Breast epithelium (tissue), 4 donors: ENCODE data around the gene DST. TPM values are rescaled to one million over a fixed set of nuclear protein-coding genes. Genes with fewer than 3 reads are reported as not detected.

Source experiments
- DNase-seq, 2 donors: peaks; one replicate each; pipeline ENCODE4 v3.0.0-alpha.2; 2019; ENCODE audit warnings: low spot score in 2 of 2
- H3K27ac ChIP-seq, 2 donors: fragments of 200-600 bp; sonication (generic) in 1 of 2; one replicate each; pipeline ENCODE4 v1.5.1; 2016 to 2019; ENCODE audit warnings: mild to moderate bottlenecking in 1 of 2
- H3K27me3 ChIP-seq, 2 donors: fragments of 200-600 bp; sonication (generic) in 1 of 2; one replicate each; pipeline versions ENCODE4 v1.5.1 to v1.6.0; 2017 to 2019; ENCODE audit warnings: control low read depth in 1 of 2, mild to moderate bottlenecking in 1 of 2
- H3K36me3 ChIP-seq: fragments of 200-600 bp; one replicate; pipeline ENCODE4 v1.5.1; 2019
- H3K4me1 ChIP-seq, 2 donors: fragments of 200-600 bp; sonication (generic); one replicate each; pipeline ENCODE4 v1.5.1; 2016 to 2019; ENCODE audit warnings: control low read depth in 1 of 2
- H3K4me3 ChIP-seq, 3 donors: fragments of 200-600 bp; sonication (generic); 1 replicate in 2 of 3; 2 replicates in 1 of 3; pipeline ENCODE4 v1.5.1; 2016 to 2019; ENCODE audit warnings: mild to moderate bottlenecking in 3 of 3, moderate library complexity in 2 of 3
- H3K9me3 ChIP-seq, 2 donors: fragments of 200-600 bp; sonication (generic) in 1 of 2; one replicate each; pipeline ENCODE4 v1.5.1; 2016 to 2019; ENCODE audit warnings: control low read depth in 1 of 2
- POLR2A ChIP-seq: fragments of 450-650 bp; IDR thresholded peaks from one replicate; pipeline ENCODE4 v1.6.1; 2016; ENCODE audit warnings: antibody characterized with exemption, mild to moderate bottlenecking, moderate library complexity
- POLR2AphosphoS5 ChIP-seq, 3 donors: sonication (generic); formaldehyde crosslinking; IDR thresholded peaks; one replicate each; pipeline ENCODE4 v1.6.1; 2017; ENCODE audit warnings: antibody characterized with exemption in 3 of 3
- intact Hi-C: fragments of 100-400 bp; cut with DNase I; formaldehyde crosslinking; loops from one replicate; pipeline ENCODE4 v1.15.1; 2023; ENCODE audit warnings: low total_unique reads
- total RNA-seq, 3 donors: library from RNA; depleted of rRNA; stranded (reverse); fragments of >200 nt; gene quantifications; one replicate each; pipeline ENCODE4 v1.1.0, GENCODE V29; 2016
- TF ChIP-seq, protein P1 (sequence below), 3 donors: fragments of 450-650 bp; IDR thresholded peaks; one replicate each; pipeline ENCODE4 v1.5.1; 2016 to 2017; ENCODE audit warnings: antibody characterized with exemption in 3 of 3, mild to moderate bottlenecking in 3 of 3, moderate library complexity in 3 of 3

The DST gene
- total RNA-seq, 3 donors from 2014 or later, result 272 to 1,354 (median 700) TPM

DNA sequence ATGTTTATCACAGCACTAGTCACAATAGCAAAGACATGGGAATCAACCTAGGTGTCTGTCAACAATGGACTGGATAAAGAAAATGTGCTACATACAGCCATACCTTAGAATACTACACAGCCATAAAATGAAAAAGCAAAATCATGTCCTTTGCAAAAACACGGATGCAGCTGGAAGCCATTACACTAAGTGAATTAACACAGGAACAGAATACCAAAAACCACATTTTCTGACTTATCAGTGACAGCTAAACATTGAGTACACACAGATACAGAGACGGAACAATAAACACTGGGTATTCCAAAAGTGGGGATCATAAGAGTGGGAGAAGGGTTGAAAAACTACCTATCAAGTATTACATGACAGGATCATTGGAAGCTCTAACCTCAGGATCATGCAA lies 43.3 kb upstream of the DST start:
- Histone ChIP-seq H3K4me3 (no peak overlapping the region), H3K36me3 (no peaks in the 10 kb centered on the region), H3K4me1 (no peaks in the 10 kb centered on the region), H3K9me3 (no peaks in the 10 kb centered on the region), H3K27me3 (no peaks in the 10 kb centered on the region), H3K27ac (peak overlapping the region in 1 of 2 donors; percentile 82)
- intact Hi-C loops, result no loop called here
- no peak for TF ChIP-seq POLR2A
- TF ChIP-seq, protein P1, sequence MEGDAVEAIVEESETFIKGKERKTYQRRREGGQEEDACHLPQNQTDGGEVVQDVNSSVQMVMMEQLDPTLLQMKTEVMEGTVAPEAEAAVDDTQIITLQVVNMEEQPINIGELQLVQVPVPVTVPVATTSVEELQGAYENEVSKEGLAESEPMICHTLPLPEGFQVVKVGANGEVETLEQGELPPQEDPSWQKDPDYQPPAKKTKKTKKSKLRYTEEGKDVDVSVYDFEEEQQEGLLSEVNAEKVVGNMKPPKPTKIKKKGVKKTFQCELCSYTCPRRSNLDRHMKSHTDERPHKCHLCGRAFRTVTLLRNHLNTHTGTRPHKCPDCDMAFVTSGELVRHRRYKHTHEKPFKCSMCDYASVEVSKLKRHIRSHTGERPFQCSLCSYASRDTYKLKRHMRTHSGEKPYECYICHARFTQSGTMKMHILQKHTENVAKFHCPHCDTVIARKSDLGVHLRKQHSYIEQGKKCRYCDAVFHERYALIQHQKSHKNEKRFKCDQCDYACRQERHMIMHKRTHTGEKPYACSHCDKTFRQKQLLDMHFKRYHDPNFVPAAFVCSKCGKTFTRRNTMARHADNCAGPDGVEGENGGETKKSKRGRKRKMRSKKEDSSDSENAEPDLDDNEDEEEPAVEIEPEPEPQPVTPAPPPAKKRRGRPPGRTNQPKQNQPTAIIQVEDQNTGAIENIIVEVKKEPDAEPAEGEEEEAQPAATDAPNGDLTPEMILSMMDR (IDR thresholded peaks at IDR 0.05), result no peak
- TF ChIP-seq POLR2AphosphoS5 (IDR thresholded peaks at IDR 0.05), result no peak
- DNase-seq, result no peak

DNA sequence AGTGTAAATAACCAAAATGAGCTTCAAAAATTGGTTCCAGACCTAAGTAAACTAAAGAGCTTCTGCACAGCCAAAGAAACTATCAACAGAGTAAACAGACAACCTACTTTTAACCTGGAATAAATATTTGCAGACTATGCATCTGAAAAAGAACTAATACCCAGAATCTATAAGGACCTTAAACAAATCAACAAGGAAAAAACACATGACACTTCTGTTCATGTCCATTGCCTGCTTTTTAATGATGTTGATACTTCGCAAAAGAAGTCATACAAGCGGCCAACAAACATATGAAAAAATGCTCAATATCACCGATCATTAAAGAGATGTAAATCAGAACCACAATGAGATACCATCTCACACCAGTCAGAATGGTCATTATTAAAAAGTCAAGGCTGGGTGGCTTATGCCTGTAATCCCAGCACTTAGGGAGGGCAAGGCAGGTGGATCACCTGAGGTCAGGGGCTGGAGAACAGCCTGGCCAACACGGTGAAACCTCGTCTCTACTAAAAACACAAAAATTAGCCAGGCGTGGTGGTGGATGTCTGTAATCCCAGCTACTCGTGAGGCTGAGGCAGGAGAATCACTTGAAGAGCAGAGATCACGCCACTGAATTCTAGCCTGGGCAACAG lies 42.5 kb upstream of the DST start:
- H3K27ac ChIP-seq, result peak overlapping the region; percentile 79 to 82
- H3K9me3 ChIP-seq, result no peaks in the 10 kb centered on the region
- H3K4me1 ChIP-seq, result no peaks in the 10 kb centered on the region
- DNase-seq, result no peak
- TF ChIP-seq POLR2AphosphoS5 (IDR thresholded peaks at IDR 0.05), result no peak
- no peak for TF ChIP-seq POLR2A
- TF ChIP-seq, protein P1 (IDR thresholded peaks at IDR 0.05), result no peak
- no peaks in the 10 kb centered on the region for H3K27me3 ChIP-seq
- H3K4me3 ChIP-seq, result no peak overlapping the region
- no peaks in the 10 kb centered on the region for H3K36me3 ChIP-seq
- intact Hi-C loops, result no loop called here

DNA sequence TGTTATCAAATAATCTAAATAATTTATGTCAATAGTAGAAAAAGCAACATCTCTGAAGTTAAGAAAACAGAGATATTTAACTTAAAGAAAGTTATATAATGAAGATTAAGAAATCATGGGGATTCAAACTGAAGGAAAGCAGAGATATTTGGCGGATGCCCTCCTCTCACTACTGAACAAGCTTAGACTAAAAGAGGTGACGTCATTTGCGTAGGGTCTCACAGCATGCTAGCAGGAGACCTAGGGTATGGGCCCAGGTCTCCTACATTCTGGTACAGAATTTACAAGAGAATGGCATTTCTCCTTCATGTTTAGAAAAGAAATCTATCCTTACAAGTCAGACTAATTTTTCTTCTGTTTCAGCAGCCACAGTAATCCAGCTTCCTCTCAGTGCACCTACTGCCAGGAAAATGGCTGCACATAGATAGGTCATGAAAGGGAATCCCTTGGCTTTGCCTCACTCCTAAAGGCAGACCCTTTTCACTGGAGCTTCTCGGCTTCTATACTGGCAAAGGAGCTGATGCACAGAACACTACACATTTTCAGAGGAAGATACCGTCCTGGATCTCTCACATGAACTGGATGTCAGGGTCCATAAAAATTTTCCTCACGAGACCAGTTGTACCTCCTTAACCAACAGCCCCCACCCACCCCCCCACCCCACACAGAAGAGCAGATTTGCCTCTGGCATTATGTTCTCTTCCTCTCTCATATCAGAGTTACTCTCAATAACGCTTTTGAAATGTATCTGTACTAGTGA lies 41.8 kb upstream of the DST start:
- Histone ChIP-seq H3K4me1 (no peaks in the 10 kb centered on the region), H3K27ac (peak overlapping the region; percentile 79 to 82), H3K27me3 (no peaks in the 10 kb centered on the region), H3K4me3 (no peak overlapping the region), H3K9me3 (no peaks in the 10 kb centered on the region), H3K36me3 (no peaks in the 10 kb centered on the region)
- no peak for TF ChIP-seq POLR2AphosphoS5 (IDR thresholded peaks at IDR 0.05)
- TF ChIP-seq POLR2A, result no peak
- TF ChIP-seq, protein P1 (IDR thresholded peaks at IDR 0.05), result no peak
- DNase-seq, result no peak
- intact Hi-C loops, result no loop called here

DNA sequence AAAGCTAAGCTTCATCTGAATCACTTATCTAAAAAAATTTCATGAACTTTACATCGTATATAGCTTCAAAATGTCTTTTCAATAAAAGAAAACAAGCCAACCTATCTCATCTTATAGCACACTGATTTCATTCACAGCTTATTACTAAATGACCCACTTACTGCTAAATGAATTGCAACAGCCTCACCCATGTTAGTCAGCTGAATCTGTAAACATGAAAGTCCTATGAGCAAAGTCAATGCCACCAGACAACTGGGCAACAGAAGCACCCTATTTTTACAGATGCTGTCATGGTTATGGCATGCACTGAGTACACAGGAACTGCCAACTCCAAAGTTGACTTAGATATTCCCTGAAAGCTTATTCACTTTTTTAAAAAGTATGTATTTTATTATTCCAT lies 41.2 kb upstream of the DST start:
- peak in 1 of 2 donors; percentile 69 for DNase-seq
- Histone ChIP-seq H3K27ac (peak overlapping the region; percentile 52 to 82), H3K27me3 (no peaks in the 10 kb centered on the region), H3K9me3 (no peaks in the 10 kb centered on the region), H3K4me1 (no peaks in the 10 kb centered on the region), H3K4me3 (no peak overlapping the region), H3K36me3 (no peaks in the 10 kb centered on the region)
- intact Hi-C loops, result no loop called here
- TF ChIP-seq, protein P1 (IDR thresholded peaks at IDR 0.05), result no peak
- TF ChIP-seq POLR2AphosphoS5 (IDR thresholded peaks at IDR 0.05) (peak in 1 of 3 donors; percentile 60), POLR2A (no peak)

DNA sequence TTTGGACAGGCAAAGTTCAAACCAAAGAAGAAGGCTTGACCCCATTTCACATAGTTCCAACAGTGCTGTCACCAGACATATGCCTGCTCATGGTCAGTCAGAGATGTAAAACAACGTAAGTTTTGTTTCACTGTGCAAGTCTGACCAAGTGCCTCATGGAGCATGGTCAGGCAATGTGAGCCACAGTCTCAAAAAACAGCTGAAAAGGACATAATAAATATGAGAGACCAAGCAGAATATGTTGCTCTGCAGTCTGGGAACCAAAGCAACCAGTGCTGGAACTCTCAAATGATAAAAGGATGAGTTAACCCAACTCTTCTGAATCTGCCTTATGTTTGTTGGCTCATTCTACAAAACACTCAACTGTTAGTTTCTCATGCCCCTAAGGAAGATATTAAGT lies 39.9 kb upstream of the DST start:
- Histone ChIP-seq H3K4me1 (no peaks in the 10 kb centered on the region), H3K4me3 (no peak overlapping the region), H3K27me3 (no peaks in the 10 kb centered on the region), H3K36me3 (no peaks in the 10 kb centered on the region), H3K9me3 (no peaks in the 10 kb centered on the region), H3K27ac (peak overlapping the region; percentile 52 to 82)
- TF ChIP-seq, protein P1 (IDR thresholded peaks at IDR 0.05), result no peak
- TF ChIP-seq POLR2AphosphoS5 (IDR thresholded peaks at IDR 0.05), result no peak
- TF ChIP-seq POLR2A, result no peak
- intact Hi-C loops, result no loop called here
- DNase-seq, result no peak
